Muscle layer of duodenum (tissue), 2 donors: Measurements from ENCODE around the gene PACRG.

Source experiments
- H3K27ac ChIP-seq: one replicate; pipeline ENCODE4 v1.7.0; 2013; ENCODE audit warnings: mild to moderate bottlenecking, low read length
- H3K27me3 ChIP-seq: one replicate; pipeline ENCODE4 v1.7.0; 2013; ENCODE audit warnings: low read depth, mild to moderate bottlenecking, control low read depth, low read length
- H3K36me3 ChIP-seq, 2 donors: one replicate each; pipeline ENCODE4 v1.7.0; 2013; ENCODE audit warnings: low read length in 2 of 2, control low read depth in 1 of 2, mild to moderate bottlenecking in 1 of 2; ENCODE audit not compliant: insufficient read depth in 2 of 2, control insufficient read depth in 1 of 2
- H3K4me1 ChIP-seq, 2 donors: one replicate each; pipeline ENCODE4 v1.7.0; 2013; ENCODE audit warnings: low read length in 2 of 2, mild to moderate bottlenecking in 2 of 2, control low read depth in 1 of 2, moderate library complexity in 1 of 2; ENCODE audit not compliant: insufficient read depth in 2 of 2, control insufficient read depth in 1 of 2
- H3K4me3 ChIP-seq, 2 donors: one replicate each; pipeline ENCODE4 v1.7.0; 2013; ENCODE audit warnings: low read length in 2 of 2, low read depth in 1 of 2, mild to moderate bottlenecking in 1 of 2
- H3K9me3 ChIP-seq, 2 donors: one replicate each; pipeline ENCODE4 v1.7.0; 2013; ENCODE audit warnings: low read length in 2 of 2, control low read depth in 1 of 2, mild to moderate bottlenecking in 1 of 2; ENCODE audit not compliant: control insufficient read depth in 1 of 2
- donor health status: healthy.

Gene PACRG

DNA sequence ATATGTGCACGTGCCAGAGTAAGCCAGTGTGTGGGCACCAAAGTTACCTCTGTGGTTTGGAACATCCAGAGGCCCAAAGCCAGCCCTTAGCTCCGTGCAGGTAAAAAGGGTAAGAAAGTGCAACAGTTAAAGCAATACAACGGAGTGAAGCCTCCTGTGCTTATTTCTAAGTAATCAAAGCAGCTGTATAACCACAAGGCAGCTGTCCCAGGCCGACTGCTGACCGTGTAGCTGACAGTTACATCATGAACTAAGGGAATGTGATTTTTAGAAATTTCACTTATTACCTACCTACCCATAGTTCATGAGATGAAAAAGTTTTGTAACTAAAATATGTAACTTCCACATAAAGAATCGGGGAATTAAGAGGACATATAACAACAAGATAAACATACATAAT is 565.5 kb downstream of the PACRG start:
- no peak overlapping the region for H3K27ac ChIP-seq
- H3K4me3 ChIP-seq: no peak overlapping the region
- no peaks in the 10 kb centered on the region for H3K27me3 ChIP-seq
- no peaks in the 10 kb centered on the region for H3K9me3 ChIP-seq
- no peaks in the 10 kb centered on the region for H3K36me3 ChIP-seq
- no peaks in the 10 kb centered on the region for H3K4me1 ChIP-seq

DNA sequence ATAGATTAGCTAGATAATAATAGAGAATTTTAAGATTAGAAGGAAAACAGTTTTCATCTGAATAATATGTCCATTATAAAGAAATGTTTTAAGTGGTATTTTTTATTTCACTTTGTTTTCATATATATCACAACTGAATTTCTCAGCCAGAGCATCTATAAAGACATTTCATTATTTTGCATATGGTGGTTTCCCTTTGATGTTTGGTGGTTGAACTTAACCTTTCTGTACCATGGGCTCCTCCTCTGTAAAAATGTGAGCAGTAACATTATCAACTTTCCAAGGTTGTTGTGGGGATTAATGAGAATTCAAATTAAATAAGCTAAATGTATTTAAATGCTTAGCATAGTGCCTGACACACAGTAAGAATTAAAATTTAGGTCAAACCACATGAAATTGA is 567.0 kb downstream of the PACRG start:
- H3K27ac ChIP-seq: no peak overlapping the region
- H3K4me1 ChIP-seq: no peaks in the 10 kb centered on the region
- no peak overlapping the region for H3K4me3 ChIP-seq
- H3K27me3 ChIP-seq: no peaks in the 10 kb centered on the region
- H3K9me3 ChIP-seq: no peaks in the 10 kb centered on the region
- no peaks in the 10 kb centered on the region for H3K36me3 ChIP-seq

DNA sequence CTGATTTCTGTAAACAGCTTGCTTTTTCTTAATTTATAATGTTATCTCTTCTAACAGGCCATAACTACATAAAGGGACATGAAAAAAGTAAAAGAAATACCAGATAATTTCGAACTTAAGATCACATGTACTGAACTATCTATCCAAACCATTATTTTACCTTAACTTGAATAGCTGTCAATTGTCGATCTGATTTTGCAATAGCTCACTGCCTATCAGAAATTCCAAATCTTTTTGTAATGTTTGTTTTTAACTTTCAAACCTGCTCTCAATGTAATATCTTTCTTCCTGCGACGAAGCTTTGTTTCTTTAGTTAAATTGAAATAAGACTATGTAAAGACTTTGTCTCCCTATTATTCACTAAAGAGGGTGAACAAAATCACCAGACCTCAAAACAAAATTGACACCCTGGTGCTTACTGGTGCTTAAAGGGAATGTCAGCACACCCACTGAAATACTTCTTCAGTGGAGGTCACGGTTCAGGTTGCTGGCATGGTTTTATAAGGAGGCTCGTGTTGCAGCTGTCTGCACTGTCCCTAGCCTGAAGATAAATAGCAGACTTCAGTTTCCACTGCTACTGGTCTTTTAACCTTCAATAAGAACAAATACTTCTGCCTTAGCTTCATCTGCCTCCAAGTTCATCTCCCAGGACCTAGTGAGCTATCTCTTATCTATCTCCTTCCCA is 569.2 kb downstream of the PACRG start:
- H3K36me3 ChIP-seq: no peaks in the 10 kb centered on the region
- H3K4me3 ChIP-seq: no peak overlapping the region
- H3K27me3 ChIP-seq: no peaks in the 10 kb centered on the region
- H3K27ac ChIP-seq: no peak overlapping the region
- no peaks in the 10 kb centered on the region for H3K4me1 ChIP-seq
- H3K9me3 ChIP-seq: no peaks in the 10 kb centered on the region

DNA sequence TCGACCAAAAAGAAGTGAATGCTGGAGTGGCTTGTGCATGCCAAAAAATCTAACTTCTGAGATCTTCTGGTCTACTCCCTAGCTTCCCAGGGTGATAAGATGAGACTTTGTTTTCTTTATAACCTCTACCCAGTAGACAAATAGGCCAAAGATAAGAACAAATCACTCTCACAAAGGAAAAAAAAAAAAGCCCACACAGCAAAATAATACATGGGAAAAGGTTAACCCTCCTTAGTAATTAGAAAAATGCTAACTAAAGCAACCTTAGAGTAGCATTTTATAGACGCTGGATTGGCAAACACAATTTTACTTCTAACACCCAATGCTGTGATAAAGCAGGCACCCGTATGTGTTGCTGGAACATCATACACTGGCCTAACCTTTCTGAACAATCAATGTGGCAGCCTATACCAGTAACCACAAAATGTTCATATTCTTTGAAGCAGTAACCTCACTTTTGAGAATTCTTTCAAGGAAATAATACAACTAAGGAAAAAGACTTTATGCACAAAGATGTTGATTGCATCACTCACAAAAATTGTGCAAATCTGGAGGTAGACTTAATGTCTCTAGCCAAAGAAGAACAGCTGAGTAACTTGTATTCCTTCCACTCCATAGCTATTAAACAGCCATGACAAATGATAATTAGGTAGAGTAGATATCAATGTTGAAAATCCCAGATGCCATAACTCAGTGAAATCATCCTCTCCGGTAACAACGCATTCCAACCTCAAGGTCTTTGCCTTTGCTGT is 570.5 kb downstream of the PACRG start:
- Histone ChIP-seq H3K4me1 (no peaks in the 10 kb centered on the region), H3K9me3 (no peaks in the 10 kb centered on the region), H3K36me3 (no peaks in the 10 kb centered on the region), H3K27me3 (no peaks in the 10 kb centered on the region), H3K4me3 (no peak overlapping the region), H3K27ac (no peak overlapping the region)

DNA sequence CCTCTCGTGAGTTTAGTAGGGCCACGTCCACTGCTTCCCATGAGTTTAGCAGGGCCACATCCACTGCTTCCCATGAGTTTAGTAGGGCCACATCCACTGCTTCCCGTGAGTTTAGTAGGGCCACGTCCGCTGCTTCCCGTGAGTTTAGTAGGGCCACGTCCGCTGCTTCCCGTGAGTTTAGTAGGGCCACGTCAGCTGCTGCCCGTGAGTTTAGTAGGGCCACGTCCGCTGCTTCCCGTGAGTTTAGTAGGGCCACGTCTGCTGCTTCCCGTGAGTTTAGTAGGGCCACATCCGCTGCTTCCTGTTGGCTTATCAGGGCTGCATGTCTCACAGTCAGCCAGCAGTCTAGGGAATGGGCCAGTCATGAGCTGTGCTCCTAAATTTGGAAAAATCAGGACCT is 573.1 kb downstream of the PACRG start:
- Histone ChIP-seq H3K4me3 (no peak overlapping the region), H3K9me3 (no peaks in the 10 kb centered on the region), H3K27ac (no peak overlapping the region), H3K4me1 (no peaks in the 10 kb centered on the region), H3K36me3 (no peaks in the 10 kb centered on the region), H3K27me3 (no peaks in the 10 kb centered on the region)

DNA sequence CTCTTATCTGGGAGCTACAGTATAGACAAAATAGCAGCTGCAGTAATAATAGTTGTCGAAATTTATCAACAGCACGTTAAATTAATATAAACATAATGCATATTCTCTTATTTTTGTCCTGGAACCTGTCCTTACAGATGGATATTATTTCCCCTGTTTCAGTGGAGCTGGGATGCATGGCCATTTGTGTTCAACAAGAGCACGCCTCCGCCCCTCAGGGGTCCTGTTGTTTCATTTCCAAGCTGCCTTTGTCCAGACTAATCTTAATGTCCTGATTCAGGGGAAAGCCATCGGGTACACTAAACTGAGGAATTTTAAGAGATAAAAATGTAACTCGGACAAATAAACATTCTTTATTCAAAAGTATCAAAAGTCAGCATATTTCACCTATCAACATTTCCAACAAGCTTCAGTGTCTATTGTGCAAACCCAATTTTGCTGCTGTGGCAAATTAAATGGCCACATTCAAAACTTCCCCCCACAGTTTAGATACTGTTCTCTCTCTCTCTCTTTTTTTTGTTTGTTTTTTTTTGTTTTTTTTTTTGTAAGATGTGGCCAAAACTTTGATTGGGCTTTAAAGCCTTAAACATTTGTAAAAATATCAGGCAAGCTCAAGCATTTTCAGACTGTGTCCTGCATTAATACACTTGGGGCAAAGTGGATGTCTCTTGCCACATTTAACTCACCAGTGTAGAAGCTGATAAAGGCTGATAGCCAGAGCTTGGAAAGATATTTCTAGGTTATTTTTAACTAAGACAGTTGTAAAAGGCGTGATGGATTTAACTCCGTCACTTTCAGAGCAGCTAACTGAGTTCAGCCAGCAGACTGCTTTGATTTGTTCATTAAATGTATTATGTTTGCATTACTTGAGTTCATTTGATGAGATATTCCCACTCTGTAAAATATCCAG is 574.2 kb downstream of the PACRG start:
- H3K36me3 ChIP-seq: no peaks in the 10 kb centered on the region
- no peak overlapping the region for H3K27ac ChIP-seq
- H3K4me3 ChIP-seq: no peak overlapping the region
- no peaks in the 10 kb centered on the region for H3K4me1 ChIP-seq
- no peaks in the 10 kb centered on the region for H3K27me3 ChIP-seq
- no peaks in the 10 kb centered on the region for H3K9me3 ChIP-seq

DNA sequence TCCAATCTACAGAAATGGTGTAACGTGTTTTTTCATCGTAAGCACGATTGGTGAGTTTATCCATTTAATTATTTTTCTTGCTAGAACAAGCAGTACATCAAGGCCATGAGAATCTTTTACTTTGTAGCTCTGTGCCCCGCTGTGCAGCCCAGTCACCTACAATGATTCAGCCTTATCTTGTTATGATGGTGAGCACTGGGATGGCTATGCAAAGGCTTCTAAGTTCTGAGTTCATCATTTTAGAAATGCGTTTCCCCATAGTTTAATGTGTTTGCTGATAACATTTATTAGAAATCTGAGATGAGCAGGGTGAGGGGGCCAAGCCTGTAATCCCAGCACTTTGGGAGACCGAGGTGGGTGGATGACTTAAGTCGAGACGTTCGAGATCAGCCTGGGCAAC is 575.0 kb downstream of the PACRG start:
- no peaks in the 10 kb centered on the region for H3K9me3 ChIP-seq
- H3K4me1 ChIP-seq: no peaks in the 10 kb centered on the region
- no peaks in the 10 kb centered on the region for H3K27me3 ChIP-seq
- no peaks in the 10 kb centered on the region for H3K36me3 ChIP-seq
- no peak overlapping the region for H3K4me3 ChIP-seq
- no peak overlapping the region for H3K27ac ChIP-seq

DNA sequence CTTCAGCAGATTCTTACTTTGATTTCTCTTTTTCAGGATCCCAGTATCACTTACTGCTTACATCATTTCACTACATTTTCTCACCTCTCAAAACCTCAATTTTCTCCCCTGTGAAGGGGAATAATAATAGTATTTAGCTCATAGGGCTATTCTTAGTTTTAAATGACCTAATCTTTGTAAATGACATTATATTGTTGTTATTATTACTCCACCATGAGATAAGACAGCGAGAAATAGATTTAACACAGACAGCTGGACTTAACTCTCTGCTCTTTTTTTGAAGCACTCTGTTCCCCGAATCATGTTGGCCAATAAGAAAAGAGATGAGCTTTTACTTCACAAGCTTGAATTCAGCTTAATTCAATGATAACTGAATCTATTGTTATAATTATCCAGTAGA is 578.2 kb downstream of the PACRG start:
- Histone ChIP-seq H3K27me3 (no peaks in the 10 kb centered on the region), H3K4me3 (no peak overlapping the region), H3K9me3 (no peaks in the 10 kb centered on the region), H3K4me1 (no peaks in the 10 kb centered on the region), H3K27ac (no peak overlapping the region), H3K36me3 (no peaks in the 10 kb centered on the region)

DNA sequence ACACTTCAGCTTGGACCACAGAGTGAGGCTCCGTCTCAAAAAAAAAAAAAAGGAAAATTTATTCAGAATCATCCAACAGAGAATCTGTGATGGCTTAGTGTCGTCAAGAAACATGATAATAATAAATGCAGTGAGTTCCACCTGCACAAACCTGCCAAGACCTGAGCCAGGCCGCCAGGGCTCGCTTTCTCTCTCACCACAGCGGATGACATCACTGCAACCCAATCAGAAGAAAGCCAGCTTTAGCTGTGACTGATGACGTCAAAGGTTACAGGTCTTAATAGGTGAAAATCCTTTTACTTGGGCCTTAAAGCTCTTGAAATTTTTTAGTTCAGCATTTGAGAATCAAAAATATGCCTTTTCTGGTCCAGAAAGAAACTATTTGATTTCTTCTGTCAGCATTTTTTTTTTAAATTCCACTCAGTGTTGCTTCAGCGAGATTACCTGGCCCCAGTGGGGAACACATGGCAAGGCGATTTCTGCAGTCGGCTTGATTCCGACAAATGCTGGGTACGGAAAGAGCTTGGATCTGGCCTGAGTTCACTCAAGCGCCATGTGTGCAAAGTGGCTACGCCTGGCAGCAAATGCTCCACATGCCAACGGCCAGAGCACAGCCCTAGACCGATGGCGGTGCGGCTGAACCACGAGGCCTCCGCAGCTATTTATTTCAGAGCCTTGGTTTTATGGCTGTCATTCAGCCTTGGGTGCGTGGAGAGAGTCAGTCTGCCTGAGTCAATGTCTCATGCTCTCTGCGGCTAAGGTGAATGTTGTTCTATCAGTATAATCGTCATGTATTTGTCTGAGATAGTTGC is 581.1 kb downstream of the PACRG start:
- H3K4me3 ChIP-seq: no peak overlapping the region
- H3K4me1 ChIP-seq: no peaks in the 10 kb centered on the region
- H3K27me3 ChIP-seq: no peaks in the 10 kb centered on the region
- H3K36me3 ChIP-seq: no peaks in the 10 kb centered on the region
- H3K9me3 ChIP-seq: no peaks in the 10 kb centered on the region
- no peak overlapping the region for H3K27ac ChIP-seq

DNA sequence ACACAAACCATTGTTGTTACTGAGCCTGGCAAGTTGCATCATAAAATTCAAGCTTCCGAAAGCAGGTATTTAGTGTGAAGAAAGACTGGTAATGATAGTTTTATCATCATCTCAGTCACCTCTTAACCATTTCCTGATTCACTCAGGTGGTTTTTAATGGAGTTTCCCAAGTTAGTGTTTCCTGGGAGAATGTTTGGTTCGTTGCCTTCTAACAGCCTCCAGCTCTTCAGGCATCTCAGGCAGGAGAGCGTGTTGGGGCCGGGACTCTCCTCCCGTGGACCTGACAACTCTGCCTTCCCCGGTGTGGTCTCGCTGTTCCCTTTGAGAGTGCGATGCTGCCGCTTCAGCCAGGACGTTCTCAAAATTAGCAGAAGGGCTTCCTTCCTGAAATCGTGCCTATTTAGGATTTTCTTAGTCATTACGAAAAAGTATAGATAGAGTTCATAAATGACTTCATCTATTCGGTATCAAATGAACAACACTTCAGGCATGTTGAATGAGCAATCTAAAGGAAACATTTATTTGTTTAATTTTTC is 581.8 kb downstream of the PACRG start:
- Histone ChIP-seq H3K4me1 (no peaks in the 10 kb centered on the region), H3K4me3 (no peak overlapping the region), H3K27ac (no peak overlapping the region), H3K9me3 (no peaks in the 10 kb centered on the region), H3K36me3 (no peaks in the 10 kb centered on the region), H3K27me3 (no peaks in the 10 kb centered on the region)
